Left renal cortex interstitium (tissue), 4 donors: ENCODE results near the gene HINFP. TPM values are rescaled to one million over a fixed set of nuclear protein-coding genes. Genes with fewer than 3 reads are reported as not detected.
"Not testable (repeated sequence)": the region's sequence is repeated elsewhere in the genome, so short reads cannot be mapped to it uniquely, and the experiment has no call there.

Experiments used
- DNase-seq, 4 donors: peaks; one replicate each; pipeline ENCODE4 v3.0.0-alpha.2; 2013; ENCODE audit warnings: low read depth in 4 of 4, low spot score in 2 of 4, missing footprints in 1 of 4
- polyA plus RNA-seq, 4 donors: library from polyadenylated mRNA; unstranded; fragments of 120-200 nt; gene quantifications; one replicate each; pipeline ENCODE4 v1.2.1, GENCODE V29; 2013; ENCODE audit not compliant: insufficient read length in 4 of 4

HINFP gene
- polyA plus RNA-seq, 4 donors, result 23.5 to 48.6 (median 38.0) TPM

DNA sequence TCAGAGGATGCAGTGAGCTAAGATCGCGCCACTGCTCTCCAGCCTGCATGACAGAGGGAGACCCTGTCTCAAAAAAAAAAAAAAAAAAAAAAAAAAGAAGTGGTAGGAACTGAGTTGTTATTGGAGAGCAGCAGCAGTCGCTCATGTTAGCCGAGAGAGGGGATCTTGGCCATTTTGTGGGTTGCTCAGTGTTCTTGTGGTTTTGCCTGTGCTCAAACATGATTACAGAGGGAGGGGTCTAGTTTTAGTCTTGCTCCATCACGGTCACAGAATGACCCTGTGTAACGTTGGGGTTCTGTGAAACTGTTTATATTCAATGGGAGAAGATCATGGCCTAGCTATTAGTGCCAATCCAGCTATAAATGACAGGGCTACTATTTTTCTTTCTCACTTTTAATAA, 21.7 kb upstream of the HINFP start:
- no peak for DNase-seq

- DNase-seq, result no peak
Measured at GRCh38 chr11:119100246-119100970, 21.0 kb upstream of the HINFP start.

DNA sequence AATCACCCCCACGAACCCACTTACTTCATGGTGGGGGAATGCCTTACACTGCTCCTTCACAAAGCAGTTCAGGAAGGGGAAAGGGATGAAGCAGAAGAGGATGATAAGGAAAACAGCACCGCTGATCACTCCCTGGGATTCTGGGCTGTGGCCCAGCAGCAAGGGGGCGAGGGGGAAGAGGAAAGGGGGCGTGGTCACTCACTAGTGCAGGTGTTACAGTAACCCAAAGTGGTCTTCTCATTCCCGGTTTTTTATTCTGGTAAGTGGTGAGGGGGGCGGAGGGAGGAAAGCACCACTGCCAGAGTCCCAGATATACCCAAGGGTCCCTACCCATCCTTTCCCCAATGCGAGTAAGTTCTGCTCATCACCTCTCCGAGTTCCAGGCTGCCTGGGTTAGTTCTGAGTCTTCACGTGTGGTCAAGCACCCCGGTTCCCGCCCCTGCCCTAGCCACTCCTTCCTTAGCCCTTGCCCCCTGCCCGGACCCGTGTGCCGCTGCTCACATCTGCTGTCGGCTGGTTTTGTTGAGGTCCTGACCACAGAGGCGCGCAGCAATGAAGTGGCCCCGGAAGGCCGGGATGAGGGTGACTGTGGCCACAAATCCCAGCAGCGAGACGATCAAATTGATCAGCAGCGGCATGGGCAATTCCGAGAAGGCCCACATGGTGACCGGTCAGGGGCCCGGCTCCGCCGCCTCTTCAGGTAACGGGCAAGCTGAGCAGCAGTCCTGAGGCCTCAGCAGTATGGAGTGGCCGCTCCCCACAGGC, 20.2 kb upstream of the HINFP start:
- DNase-seq, result no peak

DNA sequence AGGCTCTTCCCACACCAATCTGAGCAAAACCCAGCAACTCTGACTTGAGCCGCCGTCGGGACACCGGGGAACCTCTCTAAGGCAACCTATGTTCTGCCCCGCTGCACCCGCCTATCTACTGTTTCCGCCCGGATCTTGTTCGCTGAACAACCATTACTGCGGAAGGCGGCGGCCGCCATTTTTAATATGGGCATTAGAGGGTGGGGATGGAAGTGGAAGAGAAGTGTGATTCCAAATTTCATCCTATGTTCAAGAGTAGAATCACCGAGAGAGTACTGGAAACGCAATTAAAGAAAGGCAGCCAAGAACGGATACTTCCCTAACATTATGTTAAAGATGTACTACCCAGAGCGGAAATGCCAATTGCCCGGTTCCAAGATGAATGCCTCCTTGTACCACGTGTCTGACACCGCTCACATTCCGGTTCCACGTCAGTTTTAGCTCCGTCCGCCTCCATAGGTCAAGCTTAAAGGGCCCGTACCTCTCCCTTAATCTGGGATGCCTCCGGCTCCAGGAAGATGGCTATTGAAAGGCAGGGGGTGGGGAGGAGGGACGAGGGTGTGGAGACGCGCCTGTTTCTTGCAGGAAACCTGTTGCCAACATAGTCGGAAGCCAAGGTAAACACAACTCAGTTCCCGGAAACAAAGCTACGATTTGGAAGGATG, 19.5 kb upstream of the HINFP start, which contains the start of gene DPAGT1:
Gene DPAGT1, minus strand, starts transcription at position 95 of the 665 bp plus-strand sequence. CDS start 198 bp downstream, outside the sequence.
- DNase-seq, result peak; percentile 91 to 99 (median 92)

DNA sequence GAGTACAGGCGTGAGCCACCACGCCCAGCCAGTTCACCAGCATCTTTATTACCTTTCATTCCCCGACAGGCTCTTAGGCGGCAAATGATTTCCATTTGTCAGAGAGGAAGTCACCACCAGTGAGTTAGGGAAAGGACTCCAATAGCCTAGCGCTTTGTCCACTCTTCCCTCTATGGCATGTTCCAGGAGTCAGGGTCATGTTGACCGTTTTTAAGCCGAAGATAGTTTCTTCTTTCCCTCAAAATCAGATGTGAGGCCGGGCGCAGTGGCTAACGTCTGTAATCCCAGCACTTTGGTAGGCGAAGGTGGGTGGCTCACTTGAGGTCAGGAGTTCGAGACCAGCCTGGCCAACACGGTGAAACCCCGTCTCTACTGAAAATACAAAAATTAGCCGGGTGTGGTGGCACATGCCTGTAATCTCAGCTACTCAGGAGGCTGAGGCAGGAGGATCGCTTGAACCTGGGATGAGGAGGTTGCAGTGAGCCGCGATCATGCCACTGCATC, 18.2 kb upstream of the HINFP start:
- DNase-seq, result not testable (repeated sequence)

- no peak for DNase-seq
Measured at GRCh38 chr11:119103793-119104192, 17.6 kb upstream of the HINFP start.

DNA sequence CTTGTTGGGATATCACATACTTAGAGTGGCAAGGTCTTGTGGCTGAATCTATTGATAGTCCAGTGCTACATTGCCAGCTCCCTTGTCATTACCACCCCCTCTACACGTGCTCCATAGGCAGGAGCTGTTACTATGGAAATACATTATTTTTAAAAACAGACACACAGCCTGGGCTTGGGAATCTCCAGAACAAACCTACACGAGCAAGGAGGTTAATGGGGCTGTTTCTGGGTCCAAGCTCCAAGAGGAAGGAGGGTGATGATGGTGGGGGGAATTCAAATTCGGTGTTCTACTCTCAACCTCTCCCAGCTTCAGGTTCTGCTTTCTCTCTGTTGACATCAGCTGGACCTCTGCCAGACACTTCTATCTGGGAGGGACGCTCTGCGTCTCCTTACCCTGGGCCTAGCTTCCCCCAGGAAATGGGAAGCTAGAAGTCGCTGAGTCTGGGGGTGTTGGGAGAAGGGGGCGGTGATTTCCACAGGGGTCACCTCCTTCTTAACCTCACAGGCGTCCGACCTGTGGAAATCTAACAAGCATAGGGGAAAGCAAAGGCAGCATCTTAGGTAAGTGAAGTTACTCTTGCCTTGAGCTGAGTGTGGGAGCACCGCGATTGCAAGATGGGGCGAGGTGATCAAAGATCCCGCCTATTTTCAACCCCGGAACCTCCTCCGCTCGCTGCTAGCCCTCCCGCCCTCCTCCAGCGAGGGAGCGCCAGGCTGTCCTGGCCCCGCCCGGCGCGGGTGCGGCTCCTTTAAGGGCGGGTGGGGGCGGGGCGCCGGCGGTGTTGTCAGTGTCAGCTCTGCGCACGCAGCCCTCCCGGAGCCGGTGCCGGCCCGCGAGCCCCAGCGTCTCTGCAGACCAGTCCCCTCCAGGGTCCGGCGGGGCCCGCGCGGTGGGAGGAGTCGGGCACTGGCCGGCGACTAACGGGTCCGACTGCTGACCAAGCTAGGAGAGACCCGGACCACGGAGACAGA, 14.5 kb upstream of the HINFP start, which contains the start of gene C2CD2L:
Gene C2CD2L, plus strand, starts transcription at position 781 of the 974 bp plus-strand sequence. CDS start 398 bp downstream, outside the sequence.
- peak in 1 of 4 donors; percentile 78 for DNase-seq

DNA sequence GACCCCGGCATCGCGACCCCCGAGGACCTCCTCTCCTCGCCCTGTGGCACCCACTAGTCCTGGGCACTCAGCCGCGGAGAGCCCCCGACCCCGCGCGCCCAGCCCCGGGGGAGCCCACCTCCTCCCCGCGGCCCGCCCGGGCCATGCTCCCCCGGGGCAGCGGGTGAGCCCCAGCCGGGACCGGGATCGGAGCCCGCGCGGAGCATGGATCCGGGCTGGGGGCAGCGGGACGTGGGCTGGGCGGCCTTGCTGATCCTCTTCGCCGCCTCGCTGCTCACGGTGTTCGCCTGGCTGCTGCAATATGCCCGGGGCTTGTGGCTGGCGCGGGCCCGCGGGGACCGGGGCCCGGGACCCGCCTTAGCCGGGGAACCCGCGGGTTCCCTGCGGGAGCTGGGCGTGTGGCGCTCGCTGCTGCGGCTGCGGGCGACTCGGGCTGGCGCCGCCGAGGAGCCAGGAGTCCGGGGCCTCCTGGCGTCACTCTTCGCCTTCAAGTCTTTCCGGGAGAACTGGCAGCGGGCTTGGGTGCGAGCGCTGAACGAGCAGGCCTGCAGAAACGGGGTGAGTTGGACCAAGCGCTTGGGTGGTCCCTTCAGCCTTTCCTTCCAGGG, 13.7 kb upstream of the HINFP start:
- DNase-seq, result no peak

- DNase-seq, result no peak
Measured at GRCh38 chr11:119108146-119108856, 13.1 kb upstream of the HINFP start.

DNA sequence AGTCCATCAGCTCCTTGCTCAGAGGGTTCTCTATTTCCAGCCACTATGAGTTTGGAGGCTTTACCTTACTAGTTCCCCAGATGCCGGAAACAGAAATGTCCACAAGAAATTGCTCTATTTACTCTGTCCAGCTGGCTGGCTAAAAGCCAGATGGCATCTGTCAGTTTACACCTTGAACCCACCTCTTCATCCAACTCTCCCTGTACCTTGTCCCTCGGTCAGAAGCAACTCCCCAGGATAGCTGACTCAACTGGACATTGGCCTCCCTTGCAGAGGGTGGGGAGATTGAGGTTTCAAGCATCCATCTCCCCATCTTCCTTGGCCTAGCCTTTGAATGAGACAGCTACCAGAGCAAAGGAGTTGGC, 12.5 kb upstream of the HINFP start:
- no peak for DNase-seq

DNA sequence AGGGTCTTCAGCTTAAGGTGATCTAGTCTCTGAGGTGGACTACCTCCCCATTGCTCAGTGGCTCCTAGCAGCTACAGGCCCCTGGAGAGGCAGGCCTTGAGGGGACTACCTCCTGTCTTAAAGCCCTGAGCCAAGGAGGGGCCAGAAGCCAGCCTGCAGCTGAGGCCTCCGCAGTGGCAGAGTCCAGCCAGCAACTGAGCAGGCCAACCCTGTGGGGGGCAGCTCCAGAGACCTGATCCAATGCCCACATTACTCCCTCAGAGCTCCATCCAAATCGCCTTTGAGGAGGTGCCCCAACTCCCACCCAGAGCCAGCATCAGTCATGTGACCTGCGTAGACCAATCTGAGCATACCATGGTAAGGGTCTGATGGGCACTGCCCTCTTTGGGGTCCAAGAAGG, 11.5 kb upstream of the HINFP start:
- no peak for DNase-seq

- no peak for DNase-seq
Measured at GRCh38 chr11:119110439-119110838, 10.9 kb upstream of the HINFP start.

- DNase-seq, result no peak
Measured at GRCh38 chr11:119111361-119111925, 9.9 kb upstream of the HINFP start.

DNA sequence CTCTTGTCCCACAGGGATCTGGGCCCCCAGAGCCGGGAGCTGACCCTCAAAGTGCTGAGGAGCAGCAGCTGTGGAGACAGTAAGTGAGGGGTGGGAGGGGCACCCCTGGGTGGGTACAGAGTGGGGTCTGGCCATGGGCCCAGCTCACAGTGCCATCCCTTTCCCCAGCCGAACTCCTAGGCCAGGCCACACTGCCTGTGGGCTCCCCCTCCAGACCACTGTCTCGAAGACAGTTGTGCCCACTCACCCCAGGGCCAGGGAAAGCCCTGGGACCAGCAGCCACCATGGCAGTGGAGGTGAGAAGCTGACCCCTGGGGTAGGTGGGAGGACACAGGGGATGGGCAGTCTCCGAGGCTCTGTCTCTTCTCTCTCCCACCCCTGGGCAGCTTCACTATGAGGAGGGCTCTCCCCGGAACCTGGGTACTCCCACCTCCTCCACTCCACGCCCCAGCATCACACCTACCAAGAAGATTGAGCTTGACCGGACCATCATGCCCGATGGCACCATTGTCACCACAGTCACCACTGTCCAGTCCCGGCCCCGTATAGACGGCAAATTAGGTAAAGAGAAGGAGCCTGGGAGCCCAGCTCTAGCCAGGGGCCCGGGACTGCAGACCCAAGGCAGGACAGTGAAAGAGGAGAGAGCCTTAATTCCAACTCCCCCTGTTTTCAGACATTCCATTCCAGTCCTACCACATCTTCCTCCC, 8.9 kb upstream of the HINFP start:
- DNase-seq, result no peak

DNA sequence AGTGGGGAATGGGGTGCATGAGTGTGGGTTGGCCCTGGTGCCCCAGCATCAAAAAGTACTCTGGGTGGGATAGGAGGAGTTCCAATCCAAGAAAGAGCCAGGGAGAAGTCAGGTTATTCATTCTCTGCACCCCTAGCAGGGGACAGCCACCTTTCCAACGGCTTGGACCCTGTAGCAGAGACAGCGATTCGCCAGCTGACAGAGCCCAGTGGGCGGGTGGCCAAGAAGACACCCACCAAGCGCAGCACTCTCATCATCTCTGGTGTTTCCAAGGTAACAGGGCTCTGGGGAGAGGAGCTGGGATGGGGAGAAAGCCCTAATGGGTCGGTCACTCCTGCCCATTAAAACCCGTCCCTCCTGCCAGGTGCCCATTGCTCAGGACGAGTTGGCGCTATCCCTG, 7.7 kb upstream of the HINFP start:
- no peak for DNase-seq

- DNase-seq, result no peak
Measured at GRCh38 chr11:119114351-119114750, 7.0 kb upstream of the HINFP start.

- no peak for DNase-seq
Measured at GRCh38 chr11:119115484-119116234, 5.7 kb upstream of the HINFP start.
